H1 (cell line): ENCODE measurements around the gene TMEM52B. TPM values are rescaled to one million over a fixed set of nuclear protein-coding genes. Genes with fewer than 3 reads are reported as not detected.

ENCODE experiments used
- ATF2 ChIP-seq: IDR thresholded peaks from 2 replicates; pipeline ENCODE4 v1.6.1; 2012; ENCODE audit warnings: low read length, inconsistent platforms
- polyA plus RNA-seq, 7 experiments: library from polyadenylated mRNA; depleted of rRNA in 3 of 7; stranded (reverse) in 5 of 7; unstranded in 2 of 7; fragments of >200 nt in 5 of 7; fragments of 200-250 nt in 2 of 7; gene quantifications; 1 replicate in 5 of 7; 2 replicates in 1 of 7; 4 replicates in 1 of 7; pipeline versions ENCODE4 v1.2.1 to v1.2.3, GENCODE V29; 2011 to 2013; ENCODE audit warnings: missing spikeins in 2 of 7, mixed read lengths in 2 of 7
- total RNA-seq: library from RNA; stranded (reverse); fragmentation: NEBNext Ultra II Directional; extraction: Animal tissue kit (Norgen Biotek cat#: 25700); gene quantifications from 2 replicates; pipeline ENCODE4 v1.2.1, GENCODE V29; 2021
- TF ChIP-seq, protein P1 (sequence below), 3 experiments: IDR thresholded peaks; 1 replicate in 2 of 3; 2 replicates in 1 of 3; pipeline versions ENCODE4 v1.5.1 to v1.6.1; 2011; ENCODE audit warnings: low read length in 3 of 3, mild to moderate bottlenecking in 3 of 3, inconsistent platforms in 2 of 3, low read depth in 1 of 3, moderate library complexity in 1 of 3; ENCODE audit not compliant: insufficient read depth in 1 of 3; ENCODE audit errors: control extremely low read depth in 1 of 3

The TMEM52B gene
- total and polyA plus RNA-seq, 2 of the 8 experiments (the other 6 are each of a cell fraction or from before 2014, with no cell fraction given), result not detected

- TF ChIP-seq, protein P1, sequence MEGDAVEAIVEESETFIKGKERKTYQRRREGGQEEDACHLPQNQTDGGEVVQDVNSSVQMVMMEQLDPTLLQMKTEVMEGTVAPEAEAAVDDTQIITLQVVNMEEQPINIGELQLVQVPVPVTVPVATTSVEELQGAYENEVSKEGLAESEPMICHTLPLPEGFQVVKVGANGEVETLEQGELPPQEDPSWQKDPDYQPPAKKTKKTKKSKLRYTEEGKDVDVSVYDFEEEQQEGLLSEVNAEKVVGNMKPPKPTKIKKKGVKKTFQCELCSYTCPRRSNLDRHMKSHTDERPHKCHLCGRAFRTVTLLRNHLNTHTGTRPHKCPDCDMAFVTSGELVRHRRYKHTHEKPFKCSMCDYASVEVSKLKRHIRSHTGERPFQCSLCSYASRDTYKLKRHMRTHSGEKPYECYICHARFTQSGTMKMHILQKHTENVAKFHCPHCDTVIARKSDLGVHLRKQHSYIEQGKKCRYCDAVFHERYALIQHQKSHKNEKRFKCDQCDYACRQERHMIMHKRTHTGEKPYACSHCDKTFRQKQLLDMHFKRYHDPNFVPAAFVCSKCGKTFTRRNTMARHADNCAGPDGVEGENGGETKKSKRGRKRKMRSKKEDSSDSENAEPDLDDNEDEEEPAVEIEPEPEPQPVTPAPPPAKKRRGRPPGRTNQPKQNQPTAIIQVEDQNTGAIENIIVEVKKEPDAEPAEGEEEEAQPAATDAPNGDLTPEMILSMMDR (IDR thresholded peaks at IDR 0.05; ENCODE audit: control extremely low read depth in 1 of 3, insufficient read depth in 1 of 3, low read depth in 1 of 3, low read length in 3 of 3), result no peak
- TF ChIP-seq ATF2, result no peak
Observed at GRCh38 chr12:10142976-10143589, 35.7 kb upstream of the TMEM52B start (continued).
